GM12878 (cell line): ENCODE measurements around the gene CYSRT1. TPM values are rescaled to one million over a fixed set of nuclear protein-coding genes. Genes with fewer than 3 reads are reported as not detected.

Source experiments
- ATAC-seq: fragments of 200-7000 bp; cut with Tn5 transposase; 3 replicates; pipeline ENCODE4 v1.9.1; 2020; ENCODE audit warnings: mild to moderate bottlenecking, moderate library complexity
- BruUV-seq: library from RNA; stranded (reverse); fragments of 400-500 nt; replicated peaks from 2 replicates; lab custom pipeline; 2021; lab: Mats Ljungman, UMichigan
- CTCF ChIA-PET: fragments of 300-600 bp; sonication (Branson Sonifier 250); formaldehyde crosslinking; extraction: SDS; loops from one replicate; lab custom pipeline; 2021; ENCODE audit warnings: inconsistent platforms; lab: Yijun Ruan, JAX
- POLR2A ChIA-PET: fragments of 350-600 bp; formaldehyde crosslinking; extraction: SDS; loops from one replicate; lab custom pipeline; 2021; ENCODE audit warnings: inconsistent platforms; lab: Charles Lee
- RAD21 ChIA-PET: fragments of 300-600 bp; sonication (Branson Sonifier 250); formaldehyde crosslinking; loops from one replicate; lab custom pipeline; 2023; ENCODE audit warnings: antibody characterized with exemption; ENCODE audit not compliant: unreplicated experiment; lab: Charles Lee
- SMC1A ChIA-PET: fragments of 300-600 bp; sonication (Branson Sonifier 250); formaldehyde crosslinking; loops from one replicate; lab custom pipeline; 2023; ENCODE audit not compliant: unreplicated experiment, uncharacterized antibody; lab: Charles Lee
- DNase-seq: peaks from one replicate; pipeline ENCODE4 v3.0.0-alpha.2; 2011; ENCODE audit warnings: low read depth, low spot score
- FAIRE-seq: peaks from 3 replicates; lab custom pipeline; 2011; peaks lifted over from hg19 to GRCh38; lab: Jason Lieb, UNC
- H2AFZ ChIP-seq: 2 replicates; pipeline ENCODE4 v1.6.0; 2011; ENCODE audit warnings: low read depth, low read length, control low read depth; ENCODE audit not compliant: control insufficient read depth
- H3K27ac ChIP-seq: 2 replicates; pipeline ENCODE4 v1.5.1; 2011; ENCODE audit warnings: control low read depth; ENCODE audit not compliant: control insufficient read depth, insufficient read depth
- H3K27me3 ChIP-seq, 2 experiments: replicated peaks in 1 of 2; 2 replicates each; pipeline versions ENCODE4 v1.6.0 to v1.6.1; 2011; ENCODE audit warnings: low read length in 1 of 2; ENCODE audit not compliant: control insufficient read depth in 2 of 2, insufficient read depth in 2 of 2
- H3K36me3 ChIP-seq, 2 experiments: 2 replicates each; pipeline ENCODE4 v1.5.1; 2011; ENCODE audit warnings: low read length in 1 of 2; ENCODE audit not compliant: control insufficient read depth in 2 of 2, insufficient read depth in 2 of 2
- H3K4me1 ChIP-seq: 2 replicates; pipeline ENCODE4 v1.6.1; 2011; ENCODE audit warnings: mild to moderate bottlenecking, low read length, moderate library complexity, mixed read lengths; ENCODE audit not compliant: control insufficient read depth, insufficient read depth
- H3K4me2 ChIP-seq: 2 replicates; pipeline ENCODE4 v1.6.0; 2011; ENCODE audit warnings: control low read depth; ENCODE audit not compliant: control insufficient read depth, insufficient read depth
- H3K4me3 ChIP-seq: fragments of 200-600 bp; sonication (generic); 2 replicates; pipeline ENCODE4 v1.5.1; 2016
- H3K79me2 ChIP-seq: 2 replicates; pipeline ENCODE4 v1.6.0; 2011; ENCODE audit warnings: low read length; ENCODE audit not compliant: control insufficient read depth, insufficient read depth
- H3K9ac ChIP-seq: 2 replicates; pipeline ENCODE4 v1.8.0; 2011; ENCODE audit warnings: low read length, control low read depth, mixed read lengths; ENCODE audit not compliant: control insufficient read depth, insufficient read depth
- H3K9me3 ChIP-seq: replicated peaks from 3 replicates; pipeline ENCODE4 v1.5.1; 2011; ENCODE audit warnings: mild to moderate bottlenecking, low read length; ENCODE audit not compliant: control insufficient read depth, insufficient read depth
- H4K20me1 ChIP-seq: 2 replicates; pipeline ENCODE4 v1.6.0; 2011; ENCODE audit not compliant: control insufficient read depth, insufficient read depth
- BACH1 ChIP-seq: fragments of 450-650 bp; IDR thresholded peaks from 2 replicates; pipeline ENCODE4 v1.6.1; 2017; ENCODE audit warnings: mild to moderate bottlenecking, borderline replicate concordance
- CTCF ChIP-seq, 3 experiments: IDR thresholded peaks in 2 of 3; conservative IDR thresholded peaks in 1 of 3; 2 replicates each; pipeline ENCODE4 v1.5.1; 2011; ENCODE audit warnings: low read depth in 3 of 3, low read length in 3 of 3, mild to moderate bottlenecking in 3 of 3, control low read depth in 2 of 3, moderate library complexity in 2 of 3, inconsistent platforms in 1 of 3, mixed read lengths in 1 of 3; ENCODE audit not compliant: control insufficient read depth in 2 of 3, insufficient read depth in 1 of 3; ENCODE audit errors: extremely low read depth in 1 of 3
- HDAC2 ChIP-seq: fragments of 200-600 bp; sonication (generic); IDR thresholded peaks from 2 replicates; pipeline ENCODE4 v1.6.1; 2017
- IRF5 ChIP-seq: fragments of 450-650 bp; IDR thresholded peaks from 2 replicates; pipeline ENCODE4 v1.6.1; 2017; ENCODE audit warnings: borderline replicate concordance
- LARP7 ChIP-seq: fragments of 450-650 bp; IDR thresholded peaks from 2 replicates; pipeline ENCODE4 v1.6.1; 2017; ENCODE audit warnings: mild to moderate bottlenecking
- NFYA ChIP-seq: IDR thresholded peaks from 2 replicates; pipeline ENCODE4 v1.6.1; 2011; ENCODE audit warnings: low read depth, mild to moderate bottlenecking, low read length, improper control_type of control experiment, borderline replicate concordance
- POLR2AphosphoS5 ChIP-seq: IDR thresholded peaks from 2 replicates; pipeline ENCODE4 v1.6.1; 2011; ENCODE audit warnings: mild to moderate bottlenecking, low read length, inconsistent platforms
- RELB ChIP-seq: fragments of 450-650 bp; IDR thresholded peaks from 2 replicates; pipeline ENCODE4 v1.6.1; 2017; ENCODE audit warnings: low read depth, mild to moderate bottlenecking, moderate library complexity
- TCF3 ChIP-seq: IDR thresholded peaks from 2 replicates; pipeline ENCODE4 v1.6.1; 2012; ENCODE audit warnings: low read depth, mild to moderate bottlenecking, low read length, borderline replicate concordance; ENCODE audit not compliant: insufficient read depth
- whole genome bisulfite sequencing: methylation state at CpG from one replicate; pipeline ENCODE4 v1.1.6; 2016; ENCODE audit warnings: low lambda C conversion rate; ENCODE audit not compliant: insufficient replicate concordance, insufficient coverage; ENCODE audit errors: missing lambda C conversion rate; 5-methylcytosine and 5-hydroxymethylcytosine counted together
- in situ Hi-C: fragments of 300-500 bp; cut with MboI; formaldehyde crosslinking; loops from 9 replicates; pipeline ENCODE4 v1.14.3; 2018; ENCODE audit warnings: mixed read lengths
- intact Hi-C: fragments of 100-400 bp; cut with micrococcal nuclease; formaldehyde crosslinking; loops from one replicate; pipeline ENCODE4 v1.14.2; 2022; ENCODE audit not compliant: unreplicated experiment
- polyA plus RNA-seq, 11 experiments: library from polyadenylated mRNA; depleted of rRNA in 4 of 11; unstranded in 6 of 11; stranded (reverse) in 5 of 11; fragments of >200 nt; fragmentation: Nextera tagmentation in 4 of 11; fragmentation: Illumina TruSeq in 1 of 11; extraction: Ambion mirVana in 4 of 11; extraction: Trizol in 1 of 11; gene quantifications; 1 replicate in 1 of 11; 2 replicates in 10 of 11; pipeline versions ENCODE4 v1.2.1 to v1.2.3, GENCODE V29; 2011 to 2016; ENCODE audit warnings: inconsistent platforms in 2 of 11, missing spikeins in 2 of 11, low read depth in 1 of 11
- total RNA-seq, 4 experiments: library from RNA; depleted of rRNA in 3 of 4; stranded (reverse); fragments of >200 nt in 3 of 4; fragmentation: Illumina TruSeq in 1 of 4; extraction: Trizol in 1 of 4; gene quantifications; 2 replicates each; pipeline versions ENCODE4 v1.2.1 to v1.2.3, GENCODE V29; 2013 to 2021

The CYSRT1 gene
- total and polyA plus RNA-seq, 10 of the 15 experiments (the other 5 are each of a cell fraction or from before 2014, with no cell fraction given): 0.24 to 3.6 (median 0.97) TPM; not detected in 1

- peaks cover 24% of the 10 kb centered on the region for H3K79me2 ChIP-seq
- intact Hi-C loops: no loop called here
Measured at GRCh38 chr9:137192448-137192780, 32.6 kb upstream of the CYSRT1 start.

More at GRCh38 chr9:137192448-137192780, 32.6 kb upstream of the CYSRT1 start:
- no peak overlapping the region for H3K4me3 ChIP-seq
- no peak for FAIRE-seq
- 78% methylated on average over 10 of the region's 10 CpGs for WGBS
- in situ Hi-C loops: no loop called here
- ChIA-PET RAD21 (no interaction called here), POLR2A (interaction anchor here (1.1 to 2.8 kb wide), 3 partner anchors 32 to 63 kb away, joined by 3 to 10 read pairs (median 5); partner anchors contain the start of gene CYSRT1), SMC1A (no interaction called here), CTCF (interaction anchor here (0.7 kb wide), 1 partner anchor 12 kb away, joined by 3 read pairs; no protein-coding TSS in a partner anchor)
- no TSS peak for BruUV-seq
- H3K9me3 ChIP-seq: no peaks in the 10 kb centered on the region
- H3K9ac ChIP-seq: no peak overlapping the region
- H3K27me3 ChIP-seq: no peaks in the 10 kb centered on the region
- H4K20me1 ChIP-seq: peaks cover 7% of the 10 kb centered on the region; the same call in 1 of the 2 replicates
- no peak for DNase-seq
- no peak overlapping the region for H3K27ac ChIP-seq
- ATAC-seq: no peak
- H2AFZ ChIP-seq: no peak overlapping the region
- H3K4me1 ChIP-seq: peaks cover 10% of the 10 kb centered on the region
- no peak overlapping the region for H3K4me2 ChIP-seq
- TF ChIP-seq HDAC2 (no peak), LARP7 (no peak), BACH1 (no peak), TCF3 (no peak), IRF5 (no peak), POLR2AphosphoS5 (no peak), RELB (no peak), CTCF (IDR thresholded peaks at IDR 0.05 in 2 of 3, conservative IDR thresholded peaks at IDR 0.05 in 1 of 3; ENCODE audit: control insufficient read depth in 2 of 3, extremely low read depth in 1 of 3, insufficient read depth in 1 of 3, low read depth in 3 of 3, low read length in 3 of 3) (no peak), NFYA (no peak)
- H3K36me3 ChIP-seq: peaks cover 0 to 7% of the 10 kb centered on the region in 2 experiments; a peak in 2 of 4 replicates
